ENCODE results near the gene UTF1. TPM values are rescaled to one million over a fixed set of nuclear protein-coding genes. Genes with fewer than 3 reads are reported as not detected.

The UTF1 gene
- total and polyA plus RNA-seq, 2 of the 8 experiments (the other 6 are each of a cell fraction or from before 2014, with no cell fraction given), result 0.47 to 21.8 TPM

DNA sequence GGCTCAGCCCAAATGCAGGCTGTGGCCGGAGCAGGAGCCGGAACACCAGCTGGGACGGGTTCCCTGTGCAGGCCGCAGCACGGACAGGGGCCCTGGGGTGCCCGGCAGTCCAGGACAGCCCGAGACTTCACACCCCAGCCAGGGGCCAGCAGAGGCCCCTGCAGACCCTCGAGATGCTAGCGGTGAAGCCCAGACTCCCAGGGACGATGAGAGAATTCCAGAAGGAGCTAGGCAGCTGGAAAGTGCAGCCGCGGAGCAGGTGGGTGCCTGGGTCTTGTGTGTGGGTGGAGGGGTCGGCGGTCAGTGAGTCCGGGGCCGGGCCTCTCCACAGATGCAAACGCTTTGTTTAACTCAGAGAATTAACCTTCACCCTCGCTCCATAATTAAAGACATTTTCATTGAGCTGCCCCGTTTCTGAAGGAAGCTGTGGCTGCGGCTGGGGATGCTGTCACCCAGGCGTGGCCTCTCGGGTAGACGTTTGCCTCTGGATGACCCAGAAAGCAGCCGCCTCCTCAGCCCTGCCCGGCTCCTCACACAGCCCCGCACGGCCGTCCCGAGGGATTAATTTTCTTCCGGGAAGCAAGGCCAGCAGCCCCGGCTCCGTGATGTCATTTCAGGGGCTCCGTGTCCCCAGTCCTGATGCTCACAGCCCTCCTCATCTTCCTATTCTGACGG is 43.5 kb upstream of the UTF1 start:
- no peak overlapping the region for H3K23ac ChIP-seq (ENCODE audit: insufficient read length)
- no peaks in the 10 kb centered on the region for H3K27me3 ChIP-seq (replicated peaks in 1 of 4; ENCODE audit: control insufficient read depth in 3 of 4, extremely low read depth in 1 of 4, insufficient read depth in 3 of 4, low read length in 3 of 4)
- no peak overlapping the region for H4K91ac ChIP-seq (replicated peaks; ENCODE audit: insufficient read length, low read length)
- H4K5ac ChIP-seq (ENCODE audit: insufficient read length, low read depth, low read length), result no peak overlapping the region
- no peak overlapping the region for H3K4me3 ChIP-seq (ENCODE audit: extremely low read depth in 1 of 4, insufficient read depth in 2 of 4, low read depth in 3 of 4, low read length in 4 of 4)
- no peaks in the 10 kb centered on the region for H3K79me2 ChIP-seq (ENCODE audit: control insufficient read depth in 1 of 2, insufficient read depth in 2 of 2, low read length in 2 of 2)
- no peak overlapping the region for H3K4me2 ChIP-seq (ENCODE audit: insufficient read depth in 1 of 2, low read depth in 2 of 2, low read length in 2 of 2)
- H2BK5ac ChIP-seq (ENCODE audit: low read depth, low read length), result no peak overlapping the region
- TF ChIP-seq RXRA (IDR thresholded peaks at IDR 0.05; ENCODE audit: insufficient read depth, low read depth, low read length) (no peak), MAX (IDR thresholded peaks at IDR 0.05) (no peak), TAF7 (optimal IDR thresholded peaks at IDR 0.05; ENCODE audit: borderline replicate concordance, low read depth, low read length) (no peak), TAF1 (IDR thresholded peaks at IDR 0.05; ENCODE audit: low read depth, low read length) (no peak), SUZ12 (IDR thresholded peaks at IDR 0.05; ENCODE audit: low read length) (no peak), EGR1 (IDR thresholded peaks at IDR 0.05; ENCODE audit: borderline replicate concordance, low read depth, low read length) (no peak), ATF3 (IDR thresholded peaks at IDR 0.05; ENCODE audit: insufficient read depth, low read depth, low read length) (no peak), POLR2AphosphoS5 (IDR thresholded peaks at IDR 0.05; ENCODE audit: low read depth, low read length) (no peak)
- FAIRE-seq (no peak), DNase-seq (ENCODE audit: low read depth in 1 of 2, low spot score in 2 of 2) (no peak)
- ChIA-PET CTCF (ENCODE audit: partially characterized antibody) (interaction anchor here (0.9 to 2.2 kb wide), 5 partner anchors 10 to 43 kb away, joined by 3 to 13 read pairs (median 4); no protein-coding TSS in a partner anchor), POLR2A (ENCODE audit: partially characterized antibody) (interaction anchor here (0.7 to 2.2 kb wide), 4 partner anchors 11 to 54 kb away, joined by 3 to 6 read pairs (median 4); no protein-coding TSS in a partner anchor)
- H3K23me2 ChIP-seq (ENCODE audit: low read depth, low read length), result 0 out of 2 replicates have a peak, but pooled peaks cover 2% of the 10 kb centered on the region
- 93% methylated on average over 34 of the region's 34 CpGs; no CpG with 5 or more reads in 1 of the 2 experiments for WGBS, 2 experiments (ENCODE audit: extremely low coverage in 1 of 2, insufficient coverage in 1 of 2, insufficient read length in 1 of 2, insufficient replicate concordance in 2 of 2, low coverage in 1 of 2, low lambda C conversion rate in 2 of 2, missing lambda C conversion rate in 1 of 2)
- peaks cover 0 to 8% of the 10 kb centered on the region in 2 experiments for H4K20me1 ChIP-seq (replicated peaks in 1 of 2; ENCODE audit: control insufficient read depth in 1 of 2, insufficient read depth in 2 of 2, low read length in 2 of 2)
- H3K14ac ChIP-seq (ENCODE audit: insufficient read length), result no peak overlapping the region
- H3K4me1 ChIP-seq (replicated peaks in 1 of 4; ENCODE audit: control insufficient read depth in 3 of 4, insufficient read depth in 4 of 4, low read length in 3 of 4), result no peaks in the 10 kb centered on the region; a peak in 1 of 7 replicates
- no peak overlapping the region for H4K8ac ChIP-seq (ENCODE audit: extremely low read depth, insufficient read depth, low read length)
- H3K56ac ChIP-seq (replicated peaks; ENCODE audit: insufficient read length, low read depth, low read length), result no peak overlapping the region
- peaks cover 1 to 26% of the 10 kb centered on the region in 2 experiments; a peak in 2 of 4 replicates for H3K9me3 ChIP-seq (ENCODE audit: insufficient read depth in 2 of 2, low read depth in 1 of 2, low read length in 1 of 2)
- no peak overlapping the region for H3K4ac ChIP-seq (replicated peaks; ENCODE audit: insufficient read length, low read depth, low read length)
- no peak overlapping the region for H2AFZ ChIP-seq (ENCODE audit: low read length)
- no peak overlapping the region for H2BK15ac ChIP-seq (ENCODE audit: low read length)
- no peak overlapping the region for H2BK120ac ChIP-seq (replicated peaks; ENCODE audit: low read depth, low read length)
- no peaks in the 10 kb centered on the region for H3K79me1 ChIP-seq (ENCODE audit: low read depth, low read length)
- H3K36me3 ChIP-seq (ENCODE audit: control insufficient read depth in 2 of 4, insufficient read depth in 4 of 4, low read length in 3 of 4), result peaks cover 0 to 31% (median 10%) of the 10 kb centered on the region in 4 experiments; a peak in 4 of 8 replicates
- no peak overlapping the region for H2BK20ac ChIP-seq (ENCODE audit: low read length)
- H2AK5ac ChIP-seq (ENCODE audit: low read depth, low read length), result no peak overlapping the region
- H3K18ac ChIP-seq (ENCODE audit: extremely low read depth, low read length), result no peak overlapping the region
- H2BK12ac ChIP-seq (ENCODE audit: low read depth, low read length), result no peak overlapping the region
- H3K9ac ChIP-seq (replicated peaks in 1 of 4; ENCODE audit: extremely low read depth in 1 of 4, low read depth in 3 of 4, low read length in 3 of 4), result no peak overlapping the region
- no peak overlapping the region for H3K27ac ChIP-seq (ENCODE audit: low read depth, low read length)
